Epithelial cell of esophagus (primary cell): Measurements from ENCODE around the gene CA11.
A peak's percentile ranks its signal among the peaks of the same experiment; 100 is the strongest.

ENCODE experiments used
- DNase-seq: peaks from one replicate; pipeline ENCODE4 v3.0.0; 2010; ENCODE audit warnings: low read depth
- H3K4me3 ChIP-seq: 2 replicates; pipeline ENCODE4 v1.5.1; 2011; ENCODE audit warnings: mild to moderate bottlenecking, low read length, control low read depth
- TF ChIP-seq, protein P1 (sequence below): IDR thresholded peaks from 2 replicates; pipeline ENCODE4 v1.5.1; 2011; ENCODE audit warnings: low read depth, mild to moderate bottlenecking, low read length, control low read depth, inconsistent platforms; ENCODE audit not compliant: insufficient read depth; ENCODE audit errors: missing control alignments

The CA11 gene

DNA sequence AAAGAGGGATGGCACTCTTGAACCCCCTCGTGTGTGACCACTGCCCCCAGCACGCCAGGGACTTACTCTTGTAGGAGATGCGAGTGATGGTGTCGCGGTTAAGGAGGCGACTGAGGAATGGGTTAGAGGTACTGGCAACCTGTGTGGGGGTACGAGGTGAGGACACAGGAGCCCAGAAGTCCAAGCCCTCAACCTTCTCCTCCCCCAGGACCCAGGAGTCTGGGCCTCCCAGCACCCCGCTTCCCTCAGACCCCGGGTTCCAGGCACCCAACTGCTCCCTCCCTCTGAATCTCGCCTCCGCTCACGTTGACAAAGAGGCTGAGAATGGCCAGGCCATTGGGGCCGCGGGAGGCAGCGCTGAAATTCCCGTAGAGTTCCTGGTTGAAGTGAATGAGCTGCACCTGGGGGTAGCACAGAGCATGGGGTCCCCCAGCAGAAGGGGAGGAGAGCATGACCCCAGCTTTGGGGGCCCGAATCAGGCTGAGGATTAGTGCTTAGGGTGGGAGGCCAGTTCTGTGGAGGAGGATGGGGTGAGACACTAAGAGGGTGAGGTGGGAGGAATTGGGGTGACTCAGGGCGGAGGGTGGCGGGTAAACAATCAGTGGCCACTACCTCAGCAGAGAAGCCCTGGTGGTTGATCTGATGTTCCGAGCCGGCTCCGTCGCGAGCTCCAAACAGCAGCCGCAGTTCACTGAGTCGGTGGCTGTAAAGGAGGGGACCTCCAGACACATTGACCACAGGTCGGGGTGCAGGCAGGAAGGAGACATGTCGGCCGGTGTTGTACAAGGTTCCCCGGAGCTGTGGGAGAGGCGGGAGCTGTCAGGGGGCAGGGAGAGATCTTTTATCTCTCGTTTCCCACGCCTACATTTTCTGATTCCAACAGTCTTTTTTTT is 6.3 kb downstream of the CA11 start:
- H3K4me3 ChIP-seq: no peak overlapping the region
- no peak for DNase-seq
- TF ChIP-seq, protein P1, sequence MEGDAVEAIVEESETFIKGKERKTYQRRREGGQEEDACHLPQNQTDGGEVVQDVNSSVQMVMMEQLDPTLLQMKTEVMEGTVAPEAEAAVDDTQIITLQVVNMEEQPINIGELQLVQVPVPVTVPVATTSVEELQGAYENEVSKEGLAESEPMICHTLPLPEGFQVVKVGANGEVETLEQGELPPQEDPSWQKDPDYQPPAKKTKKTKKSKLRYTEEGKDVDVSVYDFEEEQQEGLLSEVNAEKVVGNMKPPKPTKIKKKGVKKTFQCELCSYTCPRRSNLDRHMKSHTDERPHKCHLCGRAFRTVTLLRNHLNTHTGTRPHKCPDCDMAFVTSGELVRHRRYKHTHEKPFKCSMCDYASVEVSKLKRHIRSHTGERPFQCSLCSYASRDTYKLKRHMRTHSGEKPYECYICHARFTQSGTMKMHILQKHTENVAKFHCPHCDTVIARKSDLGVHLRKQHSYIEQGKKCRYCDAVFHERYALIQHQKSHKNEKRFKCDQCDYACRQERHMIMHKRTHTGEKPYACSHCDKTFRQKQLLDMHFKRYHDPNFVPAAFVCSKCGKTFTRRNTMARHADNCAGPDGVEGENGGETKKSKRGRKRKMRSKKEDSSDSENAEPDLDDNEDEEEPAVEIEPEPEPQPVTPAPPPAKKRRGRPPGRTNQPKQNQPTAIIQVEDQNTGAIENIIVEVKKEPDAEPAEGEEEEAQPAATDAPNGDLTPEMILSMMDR: no peak

- DNase-seq: no peak
- H3K4me3 ChIP-seq: no peak overlapping the region
- TF ChIP-seq, protein P1: no peak
Observed at GRCh38 chr19:48638831-48639381, 7.1 kb downstream of the CA11 start.

- peak overlapping the region; percentile 83 for H3K4me3 ChIP-seq
- peak; percentile 93 for DNase-seq
- TF ChIP-seq, protein P1: peak; percentile 24
Observed at GRCh38 chr19:48637948-48638830, 7.8 kb downstream of the CA11 start.

- H3K4me3 ChIP-seq: peak overlapping the region; percentile 83
- TF ChIP-seq, protein P1: no peak
- peak; percentile 99 for DNase-seq
Observed at GRCh38 chr19:48637449-48637947, 8.5 kb downstream of the CA11 start.

DNA sequence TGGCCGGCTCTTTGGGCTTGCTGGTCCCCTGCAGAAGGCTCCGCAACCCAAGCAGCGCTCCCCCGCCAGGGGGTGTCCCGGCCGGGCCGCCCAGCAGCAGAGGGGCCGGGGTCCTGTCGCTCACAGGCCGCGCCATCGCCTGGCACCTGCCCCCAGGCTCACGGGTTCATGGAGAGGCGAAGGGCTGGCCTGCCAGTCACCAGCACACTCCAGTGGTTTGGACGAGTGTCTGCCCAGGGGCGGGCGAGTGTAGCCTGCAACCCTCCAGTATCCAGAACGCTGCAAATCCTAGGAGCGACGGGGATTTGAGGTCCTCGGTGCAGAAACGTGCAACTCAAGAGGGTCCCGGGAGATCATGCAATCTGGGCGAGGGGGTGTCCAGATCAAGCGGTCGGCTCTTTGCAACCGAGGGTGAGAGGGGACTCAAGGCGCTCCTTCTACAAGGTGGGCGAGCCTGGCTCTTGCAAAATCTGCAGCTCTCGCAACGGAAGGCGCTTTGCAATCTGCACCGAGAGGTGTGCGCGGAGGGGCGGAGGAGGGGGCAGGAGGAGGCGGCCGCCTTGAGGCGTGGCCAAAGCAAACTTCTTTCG is 9.0 kb downstream of the CA11 start, which contains the start of gene DBP:
TSS of gene DBP (minus strand) at position 521 of the 590 bp plus-strand sequence. CDS start at position 136, 385 bp downstream.
- no peak for DNase-seq
- peak within 1 kb of the TSS; percentile 83 for H3K4me3 ChIP-seq
- TF ChIP-seq, protein P1: no peak
